HL-60 (cell line): ENCODE results near the gene KLC3.

Experiments used
- DNase-seq, 2 experiments: peaks; one replicate each; pipeline ENCODE4 v3.0.0-alpha.2; 2010 to 2020; ENCODE audit warnings: low read depth in 1 of 2, low spot score in 1 of 2
- H3K27ac ChIP-seq: fragments of 250-450 bp; sonication (Bioruptor Pico); replicated peaks from 2 replicates; pipeline ENCODE4 v1.5.1; 2020; ENCODE audit warnings: mild to moderate bottlenecking, moderate library complexity
- H3K27me3 ChIP-seq: fragments of 250-450 bp; sonication (Bioruptor Pico); 2 replicates; pipeline ENCODE4 v1.5.1; 2021; ENCODE audit warnings: mild to moderate bottlenecking, moderate library complexity; ENCODE audit not compliant: insufficient read depth, poor library complexity, severe bottlenecking
- H3K4me3 ChIP-seq: replicated peaks from 2 replicates; pipeline ENCODE4 v1.5.1; 2011; ENCODE audit warnings: mild to moderate bottlenecking, control low read depth, low read length; ENCODE audit not compliant: insufficient read depth
- GABPA ChIP-seq: IDR thresholded peaks from 2 replicates; pipeline ENCODE4 v1.6.1; 2012; ENCODE audit warnings: low read depth
- POLR2AphosphoS5 ChIP-seq: IDR thresholded peaks from 2 replicates; pipeline ENCODE4 v1.6.1; 2012; ENCODE audit warnings: low read depth
- REST ChIP-seq: IDR thresholded peaks from 2 replicates; pipeline ENCODE4 v1.6.1; 2012; ENCODE audit warnings: low read depth; ENCODE audit not compliant: insufficient replicate concordance
- SPI1 ChIP-seq: IDR thresholded peaks from 2 replicates; pipeline ENCODE4 v1.6.1; 2012; ENCODE audit warnings: low read depth, mild to moderate bottlenecking, borderline replicate concordance
- TF ChIP-seq, protein P1 (sequence below): IDR thresholded peaks from one replicate; pipeline ENCODE4 v1.5.1; 2011; ENCODE audit warnings: low read length, control low read depth, inconsistent platforms; ENCODE audit not compliant: insufficient read depth

The KLC3 gene

GRCh38 chr19:45323671-45324081, 16.9 kb upstream of the KLC3 start:
- TF ChIP-seq, protein P1, sequence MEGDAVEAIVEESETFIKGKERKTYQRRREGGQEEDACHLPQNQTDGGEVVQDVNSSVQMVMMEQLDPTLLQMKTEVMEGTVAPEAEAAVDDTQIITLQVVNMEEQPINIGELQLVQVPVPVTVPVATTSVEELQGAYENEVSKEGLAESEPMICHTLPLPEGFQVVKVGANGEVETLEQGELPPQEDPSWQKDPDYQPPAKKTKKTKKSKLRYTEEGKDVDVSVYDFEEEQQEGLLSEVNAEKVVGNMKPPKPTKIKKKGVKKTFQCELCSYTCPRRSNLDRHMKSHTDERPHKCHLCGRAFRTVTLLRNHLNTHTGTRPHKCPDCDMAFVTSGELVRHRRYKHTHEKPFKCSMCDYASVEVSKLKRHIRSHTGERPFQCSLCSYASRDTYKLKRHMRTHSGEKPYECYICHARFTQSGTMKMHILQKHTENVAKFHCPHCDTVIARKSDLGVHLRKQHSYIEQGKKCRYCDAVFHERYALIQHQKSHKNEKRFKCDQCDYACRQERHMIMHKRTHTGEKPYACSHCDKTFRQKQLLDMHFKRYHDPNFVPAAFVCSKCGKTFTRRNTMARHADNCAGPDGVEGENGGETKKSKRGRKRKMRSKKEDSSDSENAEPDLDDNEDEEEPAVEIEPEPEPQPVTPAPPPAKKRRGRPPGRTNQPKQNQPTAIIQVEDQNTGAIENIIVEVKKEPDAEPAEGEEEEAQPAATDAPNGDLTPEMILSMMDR = no peak
- TF ChIP-seq POLR2AphosphoS5 (no peak), SPI1 (no peak), GABPA (no peak), REST (no peak)
- DNase-seq = no peak
- H3K27me3 ChIP-seq = peaks cover 21% of the 10 kb centered on the region
- no peak overlapping the region for H3K27ac ChIP-seq
- 0 out of 2 replicates have a peak overlapping the region, but pooled peaks have one; percentile 4 for H3K4me3 ChIP-seq

- TF ChIP-seq REST (no peak), GABPA (no peak), SPI1 (no peak), POLR2AphosphoS5 (no peak)
- TF ChIP-seq, protein P1 = no peak
- H3K27me3 ChIP-seq = peaks cover 19% of the 10 kb centered on the region
- DNase-seq = no peak
- H3K27ac ChIP-seq = no peak overlapping the region
- no peak overlapping the region for H3K4me3 ChIP-seq
Measured at GRCh38 chr19:45324349-45324907, 16.1 kb upstream of the KLC3 start.

GRCh38 chr19:45327404-45328143, 13.0 kb upstream of the KLC3 start:
- no peak for DNase-seq
- Histone ChIP-seq H3K27me3 (peaks cover 17% of the 10 kb centered on the region), H3K4me3 (no peak overlapping the region), H3K27ac (no peak overlapping the region)
- TF ChIP-seq POLR2AphosphoS5 (no peak), SPI1 (no peak), REST (no peak), GABPA (no peak)
- TF ChIP-seq, protein P1 = no peak
